Gastroesophageal sphincter (tissue), 3 donors: ENCODE results near the gene PRXL2B.

Experiments used
- CTCF ChIP-seq, 4 experiments: fragments of 200-600 bp in 2 of 4; fragments of 450-650 bp in 2 of 4; sonication (generic) in 1 of 4; IDR thresholded peaks; one replicate each; pipeline ENCODE4 v1.5.1; 2017 to 2019; ENCODE audit warnings: antibody characterized with exemption in 4 of 4, mild to moderate bottlenecking in 2 of 4, moderate library complexity in 2 of 4
- EP300 ChIP-seq: sonication (generic); formaldehyde crosslinking; IDR thresholded peaks from one replicate; pipeline ENCODE4 v1.6.1; 2017; ENCODE audit warnings: antibody characterized with exemption, mild to moderate bottlenecking
- POLR2A ChIP-seq, 2 donors: fragments of 450-650 bp; IDR thresholded peaks; one replicate each; pipeline ENCODE4 v1.6.1; 2017; ENCODE audit warnings: antibody characterized with exemption in 2 of 2, mild to moderate bottlenecking in 2 of 2, moderate library complexity in 1 of 2
- POLR2AphosphoS5 ChIP-seq: sonication (generic); formaldehyde crosslinking; IDR thresholded peaks from one replicate; pipeline ENCODE4 v1.6.1; 2017; ENCODE audit warnings: antibody characterized with exemption

DNA sequence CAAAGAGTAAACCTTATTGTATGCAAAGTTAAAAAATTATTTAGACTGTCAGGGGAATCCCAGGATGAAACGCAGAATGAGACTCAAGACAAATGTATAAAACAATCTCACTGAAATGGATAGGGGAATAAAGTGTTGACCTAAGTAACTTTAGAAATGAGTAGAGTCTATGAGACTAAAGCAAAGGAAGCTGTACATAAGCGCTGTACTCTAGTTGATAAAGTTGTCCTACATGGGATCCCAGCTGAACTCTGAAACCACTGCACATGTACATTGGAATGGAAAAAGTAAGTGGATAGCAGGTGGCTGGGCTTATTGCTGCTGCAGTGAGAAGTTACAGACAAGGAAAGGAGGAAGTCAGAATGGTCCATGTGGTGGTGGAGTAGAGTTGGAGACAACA, 27.6 kb downstream of the PRXL2B start:
- TF ChIP-seq CTCF (IDR thresholded peaks at IDR 0.05) (no peak), POLR2AphosphoS5 (no peak), POLR2A (IDR thresholded peaks at IDR 0.05) (no peak), EP300 (no peak)
